Measurements from ENCODE around the gene SRGAP2B. TPM values are rescaled to one million over a fixed set of nuclear protein-coding genes. Genes with fewer than 3 reads are reported as not detected.
"Not testable (repeated sequence)": the region's sequence is repeated elsewhere in the genome, so short reads cannot be mapped to it uniquely, and the experiment has no call there.

Gene SRGAP2B
- total and polyA plus RNA-seq, 2 donors (not counting 3 experiments of a cell fraction or from before 2014, with no cell fraction given) = 13.4 to 75.2 TPM

- H4K20me1 ChIP-seq (replicated peaks; ENCODE audit: control insufficient read depth, extremely low read depth, insufficient read depth, low read length); H3K4me2 ChIP-seq (ENCODE audit: insufficient read depth, low read length); H3K27me3 ChIP-seq (ENCODE audit: control insufficient read depth in 2 of 2, insufficient read depth in 2 of 2, low read length in 2 of 2); intact Hi-C loops (cut with micrococcal nuclease); FAIRE-seq; H2AFZ ChIP-seq (ENCODE audit: low read depth, low read length); H3K9ac ChIP-seq (replicated peaks; ENCODE audit: extremely low read depth, insufficient read depth, low read length); H3K4me3 ChIP-seq (replicated peaks in 1 of 3; ENCODE audit: insufficient read depth in 1 of 3, low read depth in 1 of 3, low read length in 3 of 3); H3K9me3 ChIP-seq (replicated peaks; ENCODE audit: control insufficient read depth, insufficient read depth, low read length); DNase-seq (ENCODE audit: low read depth, low spot score); H3K4me1 ChIP-seq (ENCODE audit: control insufficient read depth, extremely low read depth, insufficient read depth, low read length); H3K36me3 ChIP-seq (ENCODE audit: control insufficient read depth in 2 of 2, extremely low read depth in 1 of 2, insufficient read depth in 2 of 2, low read length in 2 of 2); H3K9me1 ChIP-seq (replicated peaks; ENCODE audit: control insufficient read depth, extremely low read depth, insufficient read depth, low read length); BruUV-seq (replicated peaks); POLR2A ChIA-PET; H3K79me2 ChIP-seq (ENCODE audit: control insufficient read depth, insufficient read depth, low read length); CTCF ChIA-PET; dilution Hi-C loops (cut with MboI; ENCODE audit: extremely low pct_ligation_motif_present, low sequenced_read_pairs); H3K27ac ChIP-seq (ENCODE audit: insufficient read depth, low read depth, low read length): not testable (repeated sequence)
Measured at GRCh38 chr1:145115587-145116493, 20.7 kb upstream of the SRGAP2B start.

- DNase-seq (ENCODE audit: low read depth, low spot score); H3K4me3 ChIP-seq (replicated peaks in 1 of 3; ENCODE audit: insufficient read depth in 1 of 3, low read depth in 1 of 3, low read length in 3 of 3): not testable (repeated sequence)
Measured at GRCh38 chr1:145114560-145115057, 19.5 kb upstream of the SRGAP2B start.

GRCh38 chr1:145112703-145113102, 17.6 kb upstream of the SRGAP2B start:
- dilution Hi-C loops (cut with MboI; ENCODE audit: extremely low pct_ligation_motif_present, low sequenced_read_pairs); H2AFZ ChIP-seq (ENCODE audit: low read depth, low read length); POLR2A ChIA-PET; DNase-seq (ENCODE audit: low read depth, low spot score); H3K9me3 ChIP-seq (replicated peaks; ENCODE audit: control insufficient read depth, insufficient read depth, low read length); H3K27me3 ChIP-seq (ENCODE audit: control insufficient read depth in 2 of 2, insufficient read depth in 2 of 2, low read length in 2 of 2); H4K20me1 ChIP-seq (replicated peaks; ENCODE audit: control insufficient read depth, extremely low read depth, insufficient read depth, low read length); H3K9me1 ChIP-seq (replicated peaks; ENCODE audit: control insufficient read depth, extremely low read depth, insufficient read depth, low read length); H3K4me3 ChIP-seq (replicated peaks in 1 of 3; ENCODE audit: insufficient read depth in 1 of 3, low read depth in 1 of 3, low read length in 3 of 3); CTCF ChIA-PET; BruUV-seq (replicated peaks); H3K9ac ChIP-seq (replicated peaks; ENCODE audit: extremely low read depth, insufficient read depth, low read length); H3K36me3 ChIP-seq (ENCODE audit: control insufficient read depth in 2 of 2, extremely low read depth in 1 of 2, insufficient read depth in 2 of 2, low read length in 2 of 2); H3K4me1 ChIP-seq (ENCODE audit: control insufficient read depth, extremely low read depth, insufficient read depth, low read length); H3K4me2 ChIP-seq (ENCODE audit: insufficient read depth, low read length); intact Hi-C loops (cut with micrococcal nuclease); H3K79me2 ChIP-seq (ENCODE audit: control insufficient read depth, insufficient read depth, low read length); H3K27ac ChIP-seq (ENCODE audit: insufficient read depth, low read depth, low read length); FAIRE-seq: not testable (repeated sequence)

More at GRCh38 chr1:145114560-145115057, 19.5 kb upstream of the SRGAP2B start:
- H3K4me2 ChIP-seq (ENCODE audit: insufficient read depth, low read length); H2AFZ ChIP-seq (ENCODE audit: low read depth, low read length); H3K27ac ChIP-seq (ENCODE audit: insufficient read depth, low read depth, low read length); intact Hi-C loops (cut with micrococcal nuclease); H3K9me1 ChIP-seq (replicated peaks; ENCODE audit: control insufficient read depth, extremely low read depth, insufficient read depth, low read length); H3K36me3 ChIP-seq (ENCODE audit: control insufficient read depth in 2 of 2, extremely low read depth in 1 of 2, insufficient read depth in 2 of 2, low read length in 2 of 2); H3K9ac ChIP-seq (replicated peaks; ENCODE audit: extremely low read depth, insufficient read depth, low read length); H4K20me1 ChIP-seq (replicated peaks; ENCODE audit: control insufficient read depth, extremely low read depth, insufficient read depth, low read length); dilution Hi-C loops (cut with MboI; ENCODE audit: extremely low pct_ligation_motif_present, low sequenced_read_pairs); CTCF ChIA-PET; H3K4me1 ChIP-seq (ENCODE audit: control insufficient read depth, extremely low read depth, insufficient read depth, low read length); H3K79me2 ChIP-seq (ENCODE audit: control insufficient read depth, insufficient read depth, low read length); POLR2A ChIA-PET; H3K9me3 ChIP-seq (replicated peaks; ENCODE audit: control insufficient read depth, insufficient read depth, low read length); FAIRE-seq; H3K27me3 ChIP-seq (ENCODE audit: control insufficient read depth in 2 of 2, insufficient read depth in 2 of 2, low read length in 2 of 2); BruUV-seq (replicated peaks): not testable (repeated sequence)

- intact Hi-C loops (cut with micrococcal nuclease); FAIRE-seq; dilution Hi-C loops (cut with MboI; ENCODE audit: extremely low pct_ligation_motif_present, low sequenced_read_pairs); H3K4me1 ChIP-seq (ENCODE audit: control insufficient read depth, extremely low read depth, insufficient read depth, low read length); CTCF ChIA-PET; H3K9ac ChIP-seq (replicated peaks; ENCODE audit: extremely low read depth, insufficient read depth, low read length); H3K4me2 ChIP-seq (ENCODE audit: insufficient read depth, low read length); H3K27me3 ChIP-seq (ENCODE audit: control insufficient read depth in 2 of 2, insufficient read depth in 2 of 2, low read length in 2 of 2); H3K27ac ChIP-seq (ENCODE audit: insufficient read depth, low read depth, low read length); H2AFZ ChIP-seq (ENCODE audit: low read depth, low read length); H3K9me1 ChIP-seq (replicated peaks; ENCODE audit: control insufficient read depth, extremely low read depth, insufficient read depth, low read length); H3K4me3 ChIP-seq (replicated peaks in 1 of 3; ENCODE audit: insufficient read depth in 1 of 3, low read depth in 1 of 3, low read length in 3 of 3); H3K79me2 ChIP-seq (ENCODE audit: control insufficient read depth, insufficient read depth, low read length); POLR2A ChIA-PET; H4K20me1 ChIP-seq (replicated peaks; ENCODE audit: control insufficient read depth, extremely low read depth, insufficient read depth, low read length); H3K9me3 ChIP-seq (replicated peaks; ENCODE audit: control insufficient read depth, insufficient read depth, low read length); H3K36me3 ChIP-seq (ENCODE audit: control insufficient read depth in 2 of 2, extremely low read depth in 1 of 2, insufficient read depth in 2 of 2, low read length in 2 of 2); DNase-seq (ENCODE audit: low read depth, low spot score); BruUV-seq (replicated peaks): not testable (repeated sequence)
Measured at GRCh38 chr1:145111674-145112073, 16.5 kb upstream of the SRGAP2B start.

All from endothelial cell of umbilical vein (primary cell).